NCI-H510A (cell line): Measurements from ENCODE around the gene PDE6A.
"Not testable (repeated sequence)": the region's sequence is repeated elsewhere in the genome, so short reads cannot be mapped to it uniquely, and the experiment has no call there.

Experiments used
- DNase-seq: peaks from one replicate; lab custom pipeline; 2025; lab: John Stamatoyannopoulos, UW

Gene PDE6A

DNA sequence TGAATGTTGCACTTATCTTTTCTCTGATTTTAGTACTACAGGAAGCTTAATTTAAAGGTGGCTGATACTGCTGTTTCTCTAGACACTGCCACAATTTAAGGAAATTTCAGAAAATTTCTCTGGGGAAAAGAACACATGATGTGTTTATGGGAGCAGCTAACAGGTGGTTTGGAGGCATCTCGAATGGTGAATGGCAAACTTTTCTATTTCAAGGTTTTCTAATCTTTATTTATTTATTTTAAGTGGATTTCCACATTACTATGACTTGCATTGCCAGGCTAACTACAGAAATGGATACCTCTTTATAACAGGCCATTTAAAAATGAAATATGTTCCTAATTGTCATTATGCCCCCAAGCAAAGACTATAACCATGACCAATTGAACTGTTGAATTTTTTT, 50.4 kb downstream of the PDE6A start:
- no peak for DNase-seq

DNA sequence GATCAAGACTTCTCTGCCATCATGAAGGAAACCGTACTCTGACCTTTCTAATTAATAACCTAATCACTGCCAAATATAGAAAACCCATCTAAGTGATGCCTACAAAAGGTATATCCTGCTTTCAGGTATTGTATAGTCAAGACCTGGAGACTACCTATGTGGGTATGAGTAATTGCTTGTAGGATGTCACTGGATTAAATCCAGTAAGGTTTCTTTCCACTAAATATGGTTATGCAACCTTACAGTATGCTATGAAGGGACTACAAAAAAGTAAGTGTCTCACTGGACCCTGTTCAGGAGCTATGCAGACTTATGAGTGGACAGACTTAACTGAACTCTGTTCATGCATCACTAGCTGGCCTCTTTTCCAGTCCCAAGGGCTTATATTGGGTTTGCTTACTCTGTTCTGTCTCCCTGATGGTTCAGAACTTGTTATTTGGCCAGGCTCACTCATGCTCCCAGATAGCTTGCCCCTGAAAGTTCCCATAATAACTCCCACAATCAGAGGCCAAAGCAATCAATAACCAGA, 51.1 kb downstream of the PDE6A start:
- DNase-seq: no peak

DNA sequence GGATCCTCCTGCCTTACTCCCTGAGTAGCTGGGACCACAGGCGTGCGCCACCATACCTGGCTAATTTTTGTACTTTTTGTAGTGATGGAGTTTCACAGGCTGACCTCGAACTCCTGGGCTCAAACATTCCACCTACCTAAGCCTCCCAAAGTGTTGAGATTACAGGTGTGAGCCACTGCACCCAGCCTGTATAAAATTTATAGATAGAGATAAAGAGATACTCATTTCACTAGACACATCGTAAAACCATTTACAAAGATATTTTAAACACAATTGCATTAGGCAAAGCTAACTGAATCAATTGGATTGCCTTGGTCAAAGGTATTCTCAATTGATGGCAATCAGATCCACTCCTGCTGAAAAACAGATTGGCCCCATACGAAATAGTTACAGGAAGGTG, 52.0 kb downstream of the PDE6A start:
- no peak for DNase-seq

DNA sequence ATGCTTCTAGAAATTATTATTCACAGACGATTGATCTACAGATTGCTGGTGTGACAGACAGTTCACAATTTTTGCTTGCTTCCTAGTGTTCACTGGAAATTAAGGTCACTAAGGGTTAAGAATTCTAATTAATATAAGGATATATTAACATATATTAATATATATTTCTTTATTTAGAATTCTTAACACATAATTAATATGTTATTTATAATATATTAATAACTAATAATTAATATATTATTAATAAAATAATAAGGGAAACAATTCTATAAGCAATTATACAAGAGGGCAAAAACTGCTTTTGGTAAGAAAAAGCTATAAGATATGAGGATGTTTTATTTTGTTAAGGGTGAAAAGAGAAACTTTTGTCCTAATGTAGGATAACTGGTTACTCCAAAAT, 56.3 kb downstream of the PDE6A start:
- DNase-seq: no peak

DNA sequence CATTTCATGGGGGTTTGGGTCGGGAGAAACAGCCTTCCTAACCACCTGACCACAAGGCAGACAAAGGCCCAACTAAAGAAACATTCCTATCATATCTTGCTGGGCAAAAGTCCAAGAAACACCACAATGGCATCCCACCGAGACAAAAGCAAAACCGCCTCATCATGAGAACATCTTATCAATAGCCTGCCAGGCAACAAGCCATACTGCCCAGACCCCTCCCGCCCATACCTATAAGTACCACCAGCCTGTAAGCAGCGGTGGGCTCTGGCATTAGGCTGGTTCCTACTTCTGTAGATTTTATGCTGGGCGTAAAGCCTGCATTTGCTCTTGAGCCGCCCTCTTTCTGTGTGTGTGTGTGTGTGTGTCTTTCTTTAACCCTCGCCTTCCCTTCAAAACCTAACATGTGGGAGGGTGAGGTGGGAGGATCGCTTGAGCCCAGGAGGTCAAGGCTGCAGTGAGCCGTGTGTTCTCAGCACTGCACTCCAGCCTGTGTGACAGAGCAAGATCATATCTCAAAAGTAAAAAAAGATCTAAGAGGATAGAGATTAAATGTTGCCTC, 56.9 kb downstream of the PDE6A start:
- no peak for DNase-seq

DNA sequence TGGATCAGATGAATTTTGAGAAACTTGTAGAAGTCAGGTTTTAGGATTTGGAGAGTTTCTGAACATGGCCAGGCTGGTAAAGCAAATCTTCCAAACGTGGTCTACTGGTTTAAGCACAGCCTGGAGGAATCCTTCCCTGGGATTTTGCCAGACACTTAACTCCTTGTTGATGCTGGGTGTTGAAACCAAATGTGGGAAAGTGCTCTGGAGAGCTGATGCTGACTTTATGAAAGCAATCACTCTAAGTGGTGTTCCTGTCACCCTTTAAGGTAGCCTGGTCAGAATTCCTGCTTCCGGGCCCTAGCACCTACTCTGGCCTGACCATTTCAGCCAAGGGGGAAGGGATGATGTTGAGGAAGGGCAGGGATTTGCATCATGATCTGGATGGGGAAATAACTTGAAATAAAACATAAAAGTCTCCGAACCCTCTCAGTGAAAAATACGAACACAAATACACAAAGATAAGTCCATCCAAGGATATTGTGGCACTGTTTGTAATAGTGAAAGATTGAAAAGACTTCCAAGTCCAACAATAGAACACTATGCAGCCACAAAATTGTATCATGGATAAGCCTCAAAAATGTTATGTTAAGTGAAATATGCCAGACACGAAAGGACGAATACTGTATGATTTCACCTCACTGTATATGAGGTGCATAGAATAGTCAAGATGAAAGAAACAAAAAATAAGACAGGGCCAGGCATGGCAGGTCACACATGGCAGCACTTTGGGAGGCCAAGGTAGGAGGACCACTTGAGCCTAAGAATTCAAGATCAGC, 57.7 kb downstream of the PDE6A start:
- no peak for DNase-seq

DNA sequence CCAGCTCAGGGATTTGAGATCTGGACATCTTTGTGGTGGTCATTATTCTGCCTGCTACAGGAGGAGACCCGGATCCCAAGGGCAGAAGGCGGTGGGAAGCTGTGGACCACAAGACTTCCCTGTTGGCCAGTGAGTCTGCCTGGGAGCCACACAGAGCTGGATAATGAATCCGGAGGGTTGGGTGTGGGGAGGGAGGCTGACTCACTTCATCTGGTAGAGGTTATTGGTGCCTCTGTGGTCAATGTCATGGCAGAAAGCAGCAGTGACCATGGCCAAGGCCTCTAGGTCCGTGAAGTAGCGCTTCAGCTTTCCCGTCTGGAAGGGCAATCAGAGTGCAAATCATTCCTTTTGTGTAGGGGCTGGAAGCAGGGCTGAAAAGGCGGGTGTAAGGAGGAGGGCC, 58.5 kb downstream of the PDE6A start:
- no peak for DNase-seq

DNA sequence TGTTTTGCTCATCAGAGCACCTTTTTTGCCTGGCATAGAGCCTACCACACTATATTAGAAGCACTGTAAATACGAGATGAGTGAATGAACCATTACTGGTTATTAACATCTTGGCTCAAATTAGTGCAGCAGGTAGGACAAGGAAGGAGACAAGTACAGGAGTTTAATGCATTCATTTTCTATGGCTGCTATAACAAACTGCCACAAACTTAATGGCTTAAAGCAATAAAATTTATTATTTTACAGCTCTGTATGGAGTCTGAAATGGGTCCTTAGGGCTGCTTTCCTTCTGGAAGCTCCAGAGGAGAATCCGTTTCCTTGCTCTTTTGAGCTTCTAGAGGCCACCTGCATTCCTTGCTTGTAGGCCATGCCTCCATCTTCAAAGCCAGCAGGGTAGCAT, 59.1 kb downstream of the PDE6A start:
- no peak for DNase-seq

DNA sequence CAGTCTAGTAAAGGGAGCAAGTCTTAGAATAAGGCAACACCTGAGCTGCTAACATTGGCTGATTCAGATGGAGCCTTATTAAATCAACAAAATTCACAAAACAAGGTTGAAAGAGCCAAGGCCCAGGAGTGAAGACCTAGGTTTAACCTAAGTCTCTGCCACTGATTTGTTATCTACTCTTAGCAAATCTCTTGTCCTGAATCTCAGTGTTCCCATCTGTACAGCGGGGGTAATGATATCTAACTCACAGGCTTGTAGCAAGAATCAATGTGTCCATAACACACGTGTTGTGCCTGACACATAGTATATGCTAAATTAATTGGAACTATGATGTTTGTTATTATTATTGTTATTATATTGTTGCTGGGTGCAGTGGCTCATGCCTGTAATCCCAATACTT, 61.0 kb downstream of the PDE6A start:
- DNase-seq: no peak

DNA sequence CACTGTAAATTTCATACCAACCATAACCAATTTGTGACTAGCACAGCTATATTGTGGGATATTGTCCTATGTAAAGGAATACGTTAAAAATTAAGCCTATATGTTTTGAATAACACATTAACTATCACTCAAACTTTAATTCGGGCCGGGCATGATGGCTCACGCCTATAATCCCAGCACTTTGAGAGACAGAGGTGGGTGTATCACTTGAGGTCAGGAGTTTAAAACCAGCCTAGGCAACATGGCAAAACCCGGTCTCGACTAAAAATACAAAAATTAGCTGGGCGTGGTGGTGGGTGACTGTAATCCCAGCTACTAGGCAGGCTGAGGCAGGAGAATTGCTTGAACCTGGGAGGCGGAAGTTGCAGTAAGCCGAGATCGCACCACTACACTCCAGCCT, 62.0 kb downstream of the PDE6A start:
- not testable (repeated sequence) for DNase-seq

DNA sequence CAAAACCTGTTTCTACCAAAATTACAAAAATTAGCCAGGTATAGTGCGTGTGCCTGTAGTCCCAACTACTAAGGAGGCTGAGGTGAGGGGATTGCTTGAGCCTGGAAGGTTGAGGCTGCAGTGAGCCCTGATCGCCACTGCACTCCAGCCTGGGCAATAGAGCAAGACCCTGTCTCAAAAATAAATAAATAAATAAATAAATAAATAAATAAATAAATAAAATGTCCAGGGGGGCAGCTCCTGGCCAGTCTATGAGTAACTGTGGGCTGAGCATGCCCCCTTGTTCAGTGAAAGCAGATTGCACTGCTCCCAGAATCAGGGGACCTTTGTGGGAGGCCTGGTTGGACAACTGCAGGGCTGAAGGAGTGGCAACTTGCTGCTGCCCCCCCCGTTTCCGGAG, 62.7 kb downstream of the PDE6A start:
- no peak for DNase-seq

DNA sequence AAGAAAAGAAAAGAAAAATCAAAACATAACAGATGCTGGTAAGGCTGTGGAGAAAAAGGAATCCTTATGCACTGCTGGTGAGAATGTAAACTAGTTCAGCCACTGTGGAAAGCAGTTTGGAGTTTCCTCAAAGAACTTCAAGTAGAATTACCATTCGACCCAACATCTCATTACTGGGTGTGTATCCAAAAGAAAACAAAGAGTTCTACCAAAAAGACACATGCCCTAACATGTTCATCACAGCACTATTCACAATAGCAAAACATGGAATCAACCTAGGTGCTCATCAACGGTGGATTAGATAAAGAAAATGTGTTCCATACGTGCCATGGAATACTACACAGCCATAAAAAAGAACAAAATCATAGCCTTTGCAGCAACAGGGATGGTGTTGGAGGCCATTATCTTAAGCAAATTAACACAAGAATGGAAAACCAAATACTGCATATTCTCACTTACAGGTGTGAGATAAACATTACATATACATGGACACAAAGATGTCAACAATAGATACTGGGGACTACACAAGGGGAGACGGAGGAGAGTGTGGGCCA, 63.4 kb downstream of the PDE6A start:
- no peak for DNase-seq

DNA sequence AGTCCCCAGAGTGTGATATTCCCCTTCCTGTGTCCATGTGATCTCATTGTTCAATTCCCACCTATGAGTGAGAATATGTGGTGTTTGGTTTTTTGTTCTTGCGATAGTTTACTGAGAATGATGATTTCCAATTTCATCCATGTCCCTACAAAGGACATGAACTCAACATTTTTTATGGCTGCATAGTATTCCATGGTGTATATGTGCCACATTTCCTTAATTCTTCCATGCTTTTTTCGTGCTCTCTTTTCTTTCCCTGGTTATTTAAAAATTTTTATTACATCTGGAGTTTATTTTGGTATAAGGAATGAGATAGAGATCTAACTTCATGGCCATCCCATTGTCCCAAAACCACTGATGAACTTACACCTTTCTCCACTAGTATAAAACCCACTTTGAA, 65.0 kb downstream of the PDE6A start:
- not testable (repeated sequence) for DNase-seq

DNA sequence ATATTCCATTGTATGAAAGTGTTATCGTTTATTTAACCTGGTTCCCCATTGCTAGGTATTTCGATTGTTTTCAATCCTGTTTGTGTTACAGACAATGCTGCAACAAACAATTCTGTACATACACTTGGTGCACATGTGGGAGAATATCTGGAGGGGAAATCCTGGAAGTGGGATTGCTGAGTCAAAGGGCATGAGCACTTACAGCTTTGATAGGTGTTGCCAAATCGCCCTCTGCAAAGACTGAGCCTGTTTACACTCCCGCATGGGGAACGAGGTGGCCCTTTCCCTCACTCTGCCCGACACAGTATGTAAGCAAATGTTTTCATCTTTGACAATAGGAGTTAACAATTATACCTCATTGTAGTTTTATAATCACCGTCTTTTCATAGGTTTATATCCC, 66.2 kb downstream of the PDE6A start:
- DNase-seq: no peak

DNA sequence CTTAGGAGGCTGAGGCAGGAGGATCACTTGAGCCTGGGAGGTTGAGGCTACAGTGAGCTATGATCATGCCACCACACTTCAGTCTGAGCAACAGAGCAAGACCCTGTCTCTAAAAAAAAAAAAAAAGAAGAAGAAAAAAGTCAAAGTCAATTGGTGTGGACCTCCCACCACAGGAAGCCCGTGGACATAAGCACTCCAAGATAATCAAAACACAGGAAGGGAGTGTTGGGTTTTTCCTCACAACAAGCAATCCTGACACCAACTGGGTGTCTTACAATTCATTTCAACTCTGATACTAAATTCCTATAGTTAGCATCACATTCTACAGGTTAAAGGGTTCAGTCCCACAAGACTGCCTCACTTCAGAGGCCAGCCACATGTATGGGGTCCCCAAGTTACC, 70.7 kb downstream of the PDE6A start:
- DNase-seq: no peak

DNA sequence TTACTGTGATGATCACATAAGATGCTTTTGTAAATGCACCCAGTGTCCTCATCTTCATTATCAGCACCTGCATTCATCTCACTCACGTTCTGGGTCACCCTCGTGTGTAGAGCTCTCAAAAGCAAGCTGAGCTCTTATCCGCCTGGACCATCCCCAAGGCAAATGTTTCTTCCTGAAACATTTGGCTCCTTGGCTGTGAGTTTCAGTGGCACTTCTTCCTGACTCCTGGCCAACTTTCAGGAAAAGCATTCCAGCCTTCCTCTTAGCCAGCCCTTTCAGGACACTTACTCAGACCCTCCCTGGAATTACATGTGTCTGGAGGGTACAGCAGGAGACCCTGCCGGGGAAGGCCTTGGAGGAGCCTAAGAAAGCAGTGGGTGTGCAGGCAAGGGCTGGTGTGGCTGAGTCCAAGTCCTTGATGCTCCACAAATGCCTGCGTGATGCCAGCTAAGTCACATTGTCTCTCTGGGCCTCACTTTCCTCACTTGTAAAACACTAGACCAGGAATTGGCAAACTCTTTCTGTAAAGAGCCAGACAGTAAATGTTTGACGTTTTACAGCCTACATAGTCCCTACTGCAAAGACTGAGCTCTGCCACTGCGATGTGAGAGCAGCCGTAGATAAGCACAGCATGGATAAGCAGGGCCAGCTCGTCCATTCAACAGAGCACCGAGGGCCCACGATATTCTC, 72.1 kb downstream of the PDE6A start:
- no peak for DNase-seq

DNA sequence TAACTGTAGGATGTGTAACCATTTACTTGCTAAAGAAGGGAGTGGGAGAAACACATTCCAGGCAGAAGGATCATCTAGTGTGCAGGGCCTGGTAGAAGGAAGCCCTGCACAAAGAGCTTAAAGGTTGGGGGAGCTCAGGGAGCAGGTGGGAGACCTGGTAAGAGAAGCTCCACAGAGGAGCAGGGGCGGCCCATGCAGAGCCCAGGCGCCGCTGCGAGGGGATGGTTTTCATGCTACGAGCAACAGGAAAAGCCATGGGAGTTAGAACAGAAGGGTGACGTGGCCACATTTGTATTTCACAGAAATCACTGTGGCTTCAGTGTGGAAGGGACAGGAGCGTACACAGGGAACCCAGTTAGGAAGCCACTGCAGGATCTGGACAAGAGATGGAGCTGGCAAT, 73.1 kb downstream of the PDE6A start:
- no peak for DNase-seq

DNA sequence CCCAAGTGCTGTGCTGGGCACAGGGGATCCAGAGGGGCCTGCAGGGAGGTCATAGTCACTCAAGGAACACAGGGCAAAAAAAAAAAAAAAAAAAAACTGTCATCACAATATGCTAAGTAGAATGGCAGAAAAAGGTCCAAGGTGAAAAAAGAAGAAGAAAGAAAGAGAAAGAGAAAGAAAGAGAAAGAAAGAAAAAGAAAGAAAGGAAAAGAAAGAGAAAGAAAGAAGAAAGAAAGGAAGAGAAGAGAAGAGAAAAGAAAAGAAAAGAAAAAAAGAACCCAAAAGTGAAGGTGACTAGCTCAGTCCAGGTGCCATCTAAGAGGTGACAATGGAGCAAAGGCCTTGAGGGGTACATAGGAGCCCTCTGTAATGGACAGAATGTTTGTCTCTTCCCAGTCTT, 73.9 kb downstream of the PDE6A start:
- DNase-seq: no peak

DNA sequence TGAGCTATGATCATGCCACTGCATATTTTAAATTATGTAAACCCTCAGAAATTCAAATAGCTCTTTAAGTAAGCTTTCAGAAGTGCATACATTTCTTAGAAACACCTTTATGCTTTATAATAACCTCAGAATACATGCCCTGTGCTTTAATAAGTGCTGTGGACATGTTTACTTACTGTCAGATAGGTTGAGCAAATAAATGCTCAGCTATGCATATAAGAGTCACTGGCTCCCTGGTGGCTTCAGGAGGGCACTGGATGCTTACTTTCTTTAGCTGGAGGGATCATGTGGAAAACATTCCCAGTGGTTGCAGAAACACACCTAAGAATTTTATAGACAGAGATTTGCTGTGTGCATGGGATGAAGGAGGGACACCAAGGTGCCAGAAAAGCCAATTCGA, 74.4 kb downstream of the PDE6A start:
- no peak for DNase-seq

DNA sequence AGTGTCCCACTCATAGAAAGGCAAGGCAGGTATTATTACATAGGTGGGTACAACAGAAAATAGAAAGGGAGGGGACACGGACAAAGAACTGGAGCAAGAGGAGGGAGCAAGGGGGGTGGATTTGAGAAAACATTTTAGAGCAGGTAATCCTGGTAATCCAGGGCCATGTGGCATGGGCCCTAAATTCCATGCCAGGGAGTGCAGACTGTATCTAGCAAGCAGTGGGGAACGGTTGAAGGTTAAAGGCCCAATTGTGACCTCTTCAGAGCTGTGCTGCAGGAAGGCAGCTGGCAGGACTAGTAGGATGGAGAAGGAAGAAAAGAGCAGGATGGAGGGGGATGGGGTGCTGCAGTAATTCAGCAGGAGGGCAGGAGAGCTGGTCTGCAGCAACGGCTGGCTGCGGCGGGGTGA, 75.2 kb downstream of the PDE6A start:
- no peak for DNase-seq

DNA sequence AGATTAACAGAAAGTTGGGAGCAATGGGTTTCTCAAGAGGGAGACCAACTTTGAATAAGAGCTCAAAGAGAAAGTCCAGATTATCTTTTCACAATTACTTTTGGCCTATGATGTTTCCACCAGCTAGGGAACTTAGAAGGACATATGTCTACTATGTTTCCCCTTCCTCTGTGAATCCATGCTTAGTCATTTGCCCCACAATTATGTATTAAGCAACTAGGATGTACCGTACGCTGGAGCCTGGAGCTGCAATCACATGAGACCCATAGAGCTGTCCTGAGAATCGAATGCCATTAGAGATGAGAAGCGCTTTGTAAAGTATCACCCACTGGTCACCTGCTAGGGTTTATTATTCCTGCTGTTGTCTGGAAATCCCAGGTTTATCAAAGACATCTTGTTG, 78.8 kb downstream of the PDE6A start:
- DNase-seq: no peak

DNA sequence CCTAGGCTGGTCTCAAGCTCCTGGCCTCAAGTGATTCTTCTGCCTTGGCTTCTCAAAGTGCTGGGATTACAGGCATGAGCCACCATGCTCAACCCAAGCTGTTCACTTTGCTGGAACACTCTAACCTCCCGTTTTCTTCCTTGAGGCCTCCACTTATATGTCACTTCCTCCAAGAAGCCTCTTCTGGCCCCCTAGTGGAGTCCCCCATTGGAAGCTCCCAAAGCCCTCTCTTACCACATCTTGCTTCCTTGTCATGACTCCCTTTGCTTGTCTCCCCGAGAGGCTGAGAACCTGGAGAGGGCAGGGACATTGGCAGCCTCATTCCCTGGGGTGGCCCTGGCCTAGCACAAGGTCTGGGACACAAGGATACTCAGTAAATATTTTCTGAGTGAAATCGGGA, 80.8 kb downstream of the PDE6A start:
- DNase-seq: no peak

DNA sequence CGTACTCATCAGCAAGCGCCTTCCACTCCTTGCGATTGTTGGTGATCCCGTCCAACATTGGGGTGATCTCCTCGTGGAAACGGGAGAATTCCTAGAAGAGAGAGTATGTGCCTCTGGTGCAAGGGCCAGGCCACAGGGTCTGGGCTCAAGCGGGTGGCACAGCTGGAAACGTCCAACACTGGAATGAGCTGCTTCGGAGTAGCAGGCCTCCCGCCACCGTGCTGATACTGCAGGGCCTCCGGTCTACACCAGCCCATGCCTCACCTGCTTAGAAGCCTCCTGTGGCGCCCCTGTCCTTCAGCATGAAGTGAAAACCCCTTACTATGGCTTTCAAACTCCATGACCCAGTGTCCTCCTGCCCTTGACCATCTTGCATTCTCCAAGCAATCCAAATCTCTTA, 81.4 kb downstream of the PDE6A start:
- no peak for DNase-seq
